IPS DF 6.9 (cell line): ENCODE measurements around the gene POU2F2.
A peak's percentile ranks its signal among the peaks of the same experiment; 100 is the strongest.

Source experiments
- DNase-seq: peaks from one replicate; pipeline ENCODE4 v3.0.0-alpha.2; 2013; ENCODE audit warnings: low read depth, low spot score
- H3K27ac ChIP-seq: one replicate; pipeline ENCODE4 v1.5.1; 2013; ENCODE audit warnings: low read length, control low read depth
- H3K27me3 ChIP-seq: 2 replicates; pipeline ENCODE4 v1.6.1; 2013; ENCODE audit warnings: mild to moderate bottlenecking, low read length; ENCODE audit not compliant: control insufficient read depth, insufficient read depth
- H3K36me3 ChIP-seq: 2 replicates; pipeline ENCODE4 v1.6.1; 2013; ENCODE audit warnings: low read length; ENCODE audit not compliant: control insufficient read depth, insufficient read depth
- H3K4me1 ChIP-seq: 2 replicates; pipeline ENCODE4 v1.6.1; 2013; ENCODE audit warnings: low read length; ENCODE audit not compliant: control insufficient read depth, insufficient read depth
- H3K4me3 ChIP-seq: 2 replicates; pipeline ENCODE4 v1.5.1; 2013; ENCODE audit warnings: mild to moderate bottlenecking, low read length
- H3K9me3 ChIP-seq: 2 replicates; pipeline ENCODE4 v1.6.1; 2013; ENCODE audit warnings: low read length, inconsistent platforms; ENCODE audit not compliant: control insufficient read depth, insufficient read depth
- WGBS: extraction: QIAGEN DNeasy Blood & Tissue Kit; methylation state at CpG from one replicate; pipeline ENCODE4 v1.1.7; 2013; ENCODE audit warnings: mixed read lengths, missing lambda C conversion rate; ENCODE audit not compliant: insufficient read length, insufficient coverage; 5-methylcytosine and 5-hydroxymethylcytosine counted together

Gene POU2F2

GRCh38 chr19:42132030-42132628 lies at the start of gene POU2F2:
Gene POU2F2 (minus strand): TSS chr19:42132446. CDS start chr19:42132411, 35 bp downstream.
- H3K4me1 ChIP-seq: peaks cover 5% of the 10 kb centered on the region; the same call in 1 of the 2 replicates
- no peaks in the 10 kb centered on the region for H3K36me3 ChIP-seq
- no peak for DNase-seq
- WGBS: no CpG with 5 or more reads among the region's 16 CpGs
- no peaks in the 10 kb centered on the region; the same call in 1 of the 2 replicates for H3K27me3 ChIP-seq
- H3K4me3 ChIP-seq: peak within 1 kb of the TSS; percentile 39; the same call in 1 of the 2 replicates
- no peaks in the 10 kb centered on the region for H3K9me3 ChIP-seq
- H3K27ac ChIP-seq: no peak within 1 kb of the TSS

- H3K36me3 ChIP-seq: no peaks in the 10 kb centered on the region
- H3K9me3 ChIP-seq: no peaks in the 10 kb centered on the region
- no peaks in the 10 kb centered on the region for H3K4me1 ChIP-seq
- no peak for DNase-seq
- H3K27me3 ChIP-seq: peaks cover 36% of the 10 kb centered on the region
- no peak overlapping the region for H3K27ac ChIP-seq
- whole genome bisulfite sequencing: no CpG with 5 or more reads among the region's 13 CpGs
- no peak overlapping the region for H3K4me3 ChIP-seq
Observed at GRCh38 chr19:42178791-42179674, 46.8 kb upstream of the POU2F2 start.

GRCh38 chr19:42177686-42178019 lies 45.4 kb upstream of the POU2F2 start:
- H3K27me3 ChIP-seq: peaks cover 36% of the 10 kb centered on the region
- WGBS: no CpG with 5 or more reads among the region's 3 CpGs

GRCh38 chr19:42176990-42177685 lies 44.9 kb upstream of the POU2F2 start:
- no peak for DNase-seq
- peak overlapping the region; percentile 38; the same call in 1 of the 2 replicates for H3K4me3 ChIP-seq
- no CpG with 5 or more reads among the region's 66 CpGs for WGBS
- H3K27me3 ChIP-seq: peaks cover 36% of the 10 kb centered on the region
- no peak overlapping the region for H3K27ac ChIP-seq
- H3K4me1 ChIP-seq: no peaks in the 10 kb centered on the region
- no peaks in the 10 kb centered on the region for H3K9me3 ChIP-seq
- H3K36me3 ChIP-seq: no peaks in the 10 kb centered on the region

More at GRCh38 chr19:42177686-42178019, 45.4 kb upstream of the POU2F2 start:
- Histone ChIP-seq H3K36me3 (no peaks in the 10 kb centered on the region), H3K9me3 (no peaks in the 10 kb centered on the region), H3K27ac (no peak overlapping the region), H3K4me3 (no peak overlapping the region; the same call in 1 of the 2 replicates), H3K4me1 (no peaks in the 10 kb centered on the region)
- no peak for DNase-seq

GRCh38 chr19:42176649-42176989 lies 44.4 kb upstream of the POU2F2 start:
- Histone ChIP-seq H3K4me3 (peak overlapping the region; percentile 32; the same call in 1 of the 2 replicates), H3K27me3 (peaks cover 36% of the 10 kb centered on the region), H3K27ac (no peak overlapping the region), H3K4me1 (no peaks in the 10 kb centered on the region), H3K36me3 (no peaks in the 10 kb centered on the region), H3K9me3 (no peaks in the 10 kb centered on the region)
- no peak for DNase-seq
- no CpG with 5 or more reads among the region's 31 CpGs for WGBS

- H3K4me3 ChIP-seq: peak overlapping the region; percentile 32; the same call in 1 of the 2 replicates
- peaks cover 36% of the 10 kb centered on the region for H3K27me3 ChIP-seq
- no peaks in the 10 kb centered on the region for H3K9me3 ChIP-seq
- H3K27ac ChIP-seq: no peak overlapping the region
- no CpG with 5 or more reads among the region's 34 CpGs for WGBS
- H3K4me1 ChIP-seq: no peaks in the 10 kb centered on the region
- no peak for DNase-seq
- H3K36me3 ChIP-seq: no peaks in the 10 kb centered on the region
Observed at GRCh38 chr19:42175952-42176648, 43.9 kb upstream of the POU2F2 start.

GRCh38 chr19:42174958-42175734 lies 42.9 kb upstream of the POU2F2 start:
- Histone ChIP-seq H3K4me1 (no peaks in the 10 kb centered on the region), H3K27ac (no peak overlapping the region), H3K27me3 (peaks cover 36% of the 10 kb centered on the region), H3K9me3 (no peaks in the 10 kb centered on the region), H3K36me3 (no peaks in the 10 kb centered on the region), H3K4me3 (no peak overlapping the region)
- DNase-seq: no peak
- WGBS: 80% methylated on average over 1 of the region's 6 CpGs

- Histone ChIP-seq H3K27me3 (peaks cover 36% of the 10 kb centered on the region), H3K27ac (no peak overlapping the region), H3K4me1 (no peaks in the 10 kb centered on the region), H3K9me3 (no peaks in the 10 kb centered on the region), H3K36me3 (no peaks in the 10 kb centered on the region), H3K4me3 (no peak overlapping the region)
- no peak for DNase-seq
- no CpG with 5 or more reads among the region's 11 CpGs for WGBS
Observed at GRCh38 chr19:42174188-42174587, 41.9 kb upstream of the POU2F2 start.

- DNase-seq: no peak
- H3K9me3 ChIP-seq: no peaks in the 10 kb centered on the region
- H3K27ac ChIP-seq: no peak overlapping the region
- no peak overlapping the region for H3K4me3 ChIP-seq
- no peaks in the 10 kb centered on the region for H3K4me1 ChIP-seq
- H3K27me3 ChIP-seq: peaks cover 31% of the 10 kb centered on the region
- no peaks in the 10 kb centered on the region for H3K36me3 ChIP-seq
- WGBS: no CpG with 5 or more reads among the region's 5 CpGs
Observed at GRCh38 chr19:42173695-42174094, 41.4 kb upstream of the POU2F2 start.
